WTC11 (cell line): ENCODE measurements around the gene HDAC5.

ENCODE experiments used
- CREB1 ChIP-seq: sonication (generic); formaldehyde crosslinking; IDR thresholded peaks from 2 replicates; pipeline ENCODE4 v1.8.0; 2023; ENCODE audit warnings: mild to moderate bottlenecking, missing genetic modification reagents
- TF ChIP-seq, protein P1 (sequence below): fragments of 200-600 bp; IDR thresholded peaks from 2 replicates; pipeline ENCODE4 v1.8.0; 2022; ENCODE audit warnings: antibody characterized with exemption
- TF ChIP-seq, protein P2 (sequence below): sonication (generic); formaldehyde crosslinking; IDR thresholded peaks from 2 replicates; pipeline ENCODE4 v1.8.0; 2022; ENCODE audit warnings: mild to moderate bottlenecking, missing genetic modification reagents
- TF ChIP-seq, protein P3 (sequence below): sonication (generic); formaldehyde crosslinking; IDR thresholded peaks from 2 replicates; pipeline ENCODE4 v1.8.1; 2023; ENCODE audit warnings: mild to moderate bottlenecking, missing genetic modification reagents, moderate library complexity
- TF ChIP-seq, protein P4 (sequence below): sonication (generic); formaldehyde crosslinking; IDR thresholded peaks from 2 replicates; pipeline ENCODE4 v1.8.1; 2022; ENCODE audit warnings: low read depth, missing genetic modification reagents, borderline replicate concordance

DNA sequence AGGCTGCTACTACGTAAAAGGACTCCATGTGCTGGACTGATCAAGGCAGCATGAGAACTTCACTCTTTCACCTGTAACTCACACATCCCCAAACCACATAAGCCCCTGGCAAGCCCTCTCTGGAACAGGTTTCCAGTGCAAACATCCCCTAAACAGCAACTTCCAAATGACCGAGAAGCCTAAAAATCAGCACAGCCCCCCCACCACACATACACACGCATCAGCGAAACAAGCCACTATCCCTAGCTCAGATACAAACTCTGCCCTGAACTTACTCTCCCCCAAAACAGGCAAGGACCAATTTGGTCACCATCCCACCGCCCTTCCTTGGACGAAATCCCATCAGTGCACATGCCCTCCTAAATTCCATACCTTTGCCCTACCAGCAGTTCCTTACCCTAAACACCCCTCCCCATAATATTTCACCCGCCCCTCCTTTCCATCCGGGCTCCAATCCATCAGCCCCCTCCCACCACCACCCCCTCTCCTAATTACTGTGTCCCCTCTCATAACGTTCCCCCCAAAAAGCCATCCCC is 57.7 kb downstream of the HDAC5 start:
- TF ChIP-seq, protein P1, sequence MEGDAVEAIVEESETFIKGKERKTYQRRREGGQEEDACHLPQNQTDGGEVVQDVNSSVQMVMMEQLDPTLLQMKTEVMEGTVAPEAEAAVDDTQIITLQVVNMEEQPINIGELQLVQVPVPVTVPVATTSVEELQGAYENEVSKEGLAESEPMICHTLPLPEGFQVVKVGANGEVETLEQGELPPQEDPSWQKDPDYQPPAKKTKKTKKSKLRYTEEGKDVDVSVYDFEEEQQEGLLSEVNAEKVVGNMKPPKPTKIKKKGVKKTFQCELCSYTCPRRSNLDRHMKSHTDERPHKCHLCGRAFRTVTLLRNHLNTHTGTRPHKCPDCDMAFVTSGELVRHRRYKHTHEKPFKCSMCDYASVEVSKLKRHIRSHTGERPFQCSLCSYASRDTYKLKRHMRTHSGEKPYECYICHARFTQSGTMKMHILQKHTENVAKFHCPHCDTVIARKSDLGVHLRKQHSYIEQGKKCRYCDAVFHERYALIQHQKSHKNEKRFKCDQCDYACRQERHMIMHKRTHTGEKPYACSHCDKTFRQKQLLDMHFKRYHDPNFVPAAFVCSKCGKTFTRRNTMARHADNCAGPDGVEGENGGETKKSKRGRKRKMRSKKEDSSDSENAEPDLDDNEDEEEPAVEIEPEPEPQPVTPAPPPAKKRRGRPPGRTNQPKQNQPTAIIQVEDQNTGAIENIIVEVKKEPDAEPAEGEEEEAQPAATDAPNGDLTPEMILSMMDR, result no peak
- TF ChIP-seq, protein P2, sequence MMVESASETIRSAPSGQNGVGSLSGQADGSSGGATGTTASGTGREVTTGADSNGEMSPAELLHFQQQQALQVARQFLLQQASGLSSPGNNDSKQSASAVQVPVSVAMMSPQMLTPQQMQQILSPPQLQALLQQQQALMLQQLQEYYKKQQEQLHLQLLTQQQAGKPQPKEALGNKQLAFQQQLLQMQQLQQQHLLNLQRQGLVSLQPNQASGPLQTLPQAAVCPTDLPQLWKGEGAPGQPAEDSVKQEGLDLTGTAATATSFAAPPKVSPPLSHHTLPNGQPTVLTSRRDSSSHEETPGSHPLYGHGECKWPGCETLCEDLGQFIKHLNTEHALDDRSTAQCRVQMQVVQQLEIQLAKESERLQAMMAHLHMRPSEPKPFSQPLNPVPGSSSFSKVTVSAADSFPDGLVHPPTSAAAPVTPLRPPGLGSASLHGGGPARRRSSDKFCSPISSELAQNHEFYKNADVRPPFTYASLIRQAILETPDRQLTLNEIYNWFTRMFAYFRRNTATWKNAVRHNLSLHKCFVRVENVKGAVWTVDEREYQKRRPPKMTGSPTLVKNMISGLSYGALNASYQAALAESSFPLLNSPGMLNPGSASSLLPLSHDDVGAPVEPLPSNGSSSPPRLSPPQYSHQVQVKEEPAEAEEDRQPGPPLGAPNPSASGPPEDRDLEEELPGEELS (CRISPR knock-in tag), result no peak
- no peak for TF ChIP-seq CREB1
- TF ChIP-seq, protein P3, sequence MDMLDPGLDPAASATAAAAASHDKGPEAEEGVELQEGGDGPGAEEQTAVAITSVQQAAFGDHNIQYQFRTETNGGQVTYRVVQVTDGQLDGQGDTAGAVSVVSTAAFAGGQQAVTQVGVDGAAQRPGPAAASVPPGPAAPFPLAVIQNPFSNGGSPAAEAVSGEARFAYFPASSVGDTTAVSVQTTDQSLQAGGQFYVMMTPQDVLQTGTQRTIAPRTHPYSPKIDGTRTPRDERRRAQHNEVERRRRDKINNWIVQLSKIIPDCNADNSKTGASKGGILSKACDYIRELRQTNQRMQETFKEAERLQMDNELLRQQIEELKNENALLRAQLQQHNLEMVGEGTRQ (CRISPR knock-in tag), result no peak
- TF ChIP-seq, protein P4, sequence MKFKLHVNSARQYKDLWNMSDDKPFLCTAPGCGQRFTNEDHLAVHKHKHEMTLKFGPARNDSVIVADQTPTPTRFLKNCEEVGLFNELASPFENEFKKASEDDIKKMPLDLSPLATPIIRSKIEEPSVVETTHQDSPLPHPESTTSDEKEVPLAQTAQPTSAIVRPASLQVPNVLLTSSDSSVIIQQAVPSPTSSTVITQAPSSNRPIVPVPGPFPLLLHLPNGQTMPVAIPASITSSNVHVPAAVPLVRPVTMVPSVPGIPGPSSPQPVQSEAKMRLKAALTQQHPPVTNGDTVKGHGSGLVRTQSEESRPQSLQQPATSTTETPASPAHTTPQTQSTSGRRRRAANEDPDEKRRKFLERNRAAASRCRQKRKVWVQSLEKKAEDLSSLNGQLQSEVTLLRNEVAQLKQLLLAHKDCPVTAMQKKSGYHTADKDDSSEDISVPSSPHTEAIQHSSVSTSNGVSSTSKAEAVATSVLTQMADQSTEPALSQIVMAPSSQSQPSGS, result no peak
